GM19240 (cell line): ENCODE results near the gene STOM.

Experiments
- DNase-seq: peaks from one replicate; pipeline ENCODE4 v3.0.0; 2011; ENCODE audit warnings: low spot score; ENCODE audit not compliant: insufficient read length

Gene STOM

GRCh38 chr9:121372239-121373010 is 2.4 kb upstream of the STOM start:
- no peak for DNase-seq

GRCh38 chr9:121371495-121372061 is 1.5 kb upstream of the STOM start:
- no peak for DNase-seq

GRCh38 chr9:121368745-121369144 is 1.3 kb downstream of the STOM start:
- DNase-seq, result no peak

- DNase-seq, result no peak
Observed at GRCh38 chr9:121368138-121368522, 1.9 kb downstream of the STOM start.

GRCh38 chr9:121367306-121368137 is 2.5 kb downstream of the STOM start:
- no peak for DNase-seq

- no peak for DNase-seq
Observed at GRCh38 chr9:121366611-121367192, 3.3 kb downstream of the STOM start.

GRCh38 chr9:121365564-121365963 is 4.5 kb downstream of the STOM start:
- DNase-seq, result no peak

GRCh38 chr9:121364886-121365285 is 5.2 kb downstream of the STOM start:
- DNase-seq, result no peak

- no peak for DNase-seq
Observed at GRCh38 chr9:121364077-121364476, 6.0 kb downstream of the STOM start.

- DNase-seq, result no peak
Observed at GRCh38 chr9:121363622-121363961, 6.5 kb downstream of the STOM start.

- no peak for DNase-seq
Observed at GRCh38 chr9:121362813-121363621, 7.0 kb downstream of the STOM start.

- no peak for DNase-seq
Observed at GRCh38 chr9:121360601-121361374, 9.3 kb downstream of the STOM start.

- DNase-seq, result no peak
Observed at GRCh38 chr9:121359351-121360294, 10.4 kb downstream of the STOM start.

GRCh38 chr9:121358751-121359150 is 11.3 kb downstream of the STOM start:
- no peak for DNase-seq

- no peak for DNase-seq
Observed at GRCh38 chr9:121357011-121357410, 13.0 kb downstream of the STOM start.

- DNase-seq, result no peak
Observed at GRCh38 chr9:121354762-121355161, 15.3 kb downstream of the STOM start.

- no peak for DNase-seq
Observed at GRCh38 chr9:121354141-121354540, 15.9 kb downstream of the STOM start.

GRCh38 chr9:121353241-121354061 is 16.6 kb downstream of the STOM start:
- DNase-seq, result no peak
